HEK293T (cell line): ENCODE results near the gene KCNE4.

Experiments
- ARNT ChIP-seq: fragments of 450-650 bp; IDR thresholded peaks from 2 replicates; pipeline ENCODE4 v1.6.1; 2017; ENCODE audit warnings: mild to moderate bottlenecking
- FOXM1 ChIP-seq: fragments of 450-650 bp; IDR thresholded peaks from 2 replicates; pipeline ENCODE4 v1.6.1; 2017; ENCODE audit warnings: mild to moderate bottlenecking, borderline replicate concordance
- SP1 ChIP-seq: fragments of 450-650 bp; IDR thresholded peaks from 2 replicates; pipeline ENCODE4 v1.6.1; 2017

DNA sequence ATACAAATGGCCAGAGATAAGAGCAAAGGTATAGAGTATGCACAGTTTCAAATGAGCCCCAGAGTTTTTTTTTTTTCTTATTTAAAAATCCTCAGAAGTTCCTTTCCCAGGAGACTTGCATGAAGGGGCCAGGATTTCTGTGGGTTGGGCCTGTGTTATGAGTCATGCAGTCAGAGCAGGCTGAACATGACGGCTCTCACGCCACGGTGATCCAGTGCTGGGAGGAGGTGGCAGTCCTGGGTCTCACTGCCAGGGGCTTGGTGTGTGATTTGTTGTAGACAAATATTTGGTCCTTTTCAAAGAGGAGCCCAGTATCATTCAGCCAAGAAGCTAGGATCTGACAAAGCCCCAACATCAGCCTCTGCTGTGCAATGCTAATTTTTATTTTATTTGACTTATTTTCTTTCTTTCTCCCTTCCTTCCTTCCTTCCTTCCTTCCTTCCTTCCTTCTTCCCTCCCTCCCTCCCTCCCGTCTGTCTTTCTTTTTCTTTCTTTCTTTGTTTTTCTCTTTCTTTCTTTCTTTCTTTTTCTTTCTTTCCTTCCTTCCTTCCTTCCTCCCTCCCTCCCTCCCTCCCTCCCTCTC, 10.4 kb upstream of the KCNE4 start:
- TF ChIP-seq ARNT (no peak), FOXM1 (no peak), SP1 (no peak)
